GM12878 (cell line): ENCODE data around the gene ERVW-1. TPM values are rescaled to one million over a fixed set of nuclear protein-coding genes. Genes with fewer than 3 reads are reported as not detected.

Experiments used
- ATAC-seq: fragments of 200-7000 bp; cut with Tn5 transposase; 3 replicates; pipeline ENCODE4 v1.9.1; 2020; ENCODE audit warnings: mild to moderate bottlenecking, moderate library complexity
- BruUV-seq: library from RNA; stranded (reverse); fragments of 400-500 nt; replicated peaks from 2 replicates; lab custom pipeline; 2021; lab: Mats Ljungman, UMichigan
- CTCF ChIA-PET: fragments of 300-600 bp; sonication (Branson Sonifier 250); formaldehyde crosslinking; extraction: SDS; loops from one replicate; lab custom pipeline; 2021; ENCODE audit warnings: inconsistent platforms; lab: Yijun Ruan, JAX
- POLR2A ChIA-PET: fragments of 350-600 bp; formaldehyde crosslinking; extraction: SDS; loops from one replicate; lab custom pipeline; 2021; ENCODE audit warnings: inconsistent platforms; lab: Charles Lee
- RAD21 ChIA-PET: fragments of 300-600 bp; sonication (Branson Sonifier 250); formaldehyde crosslinking; loops from one replicate; lab custom pipeline; 2023; ENCODE audit warnings: antibody characterized with exemption; ENCODE audit not compliant: unreplicated experiment; lab: Charles Lee
- SMC1A ChIA-PET: fragments of 300-600 bp; sonication (Branson Sonifier 250); formaldehyde crosslinking; loops from one replicate; lab custom pipeline; 2023; ENCODE audit not compliant: unreplicated experiment, uncharacterized antibody; lab: Charles Lee
- DNase-seq: peaks from one replicate; pipeline ENCODE4 v3.0.0-alpha.2; 2011; ENCODE audit warnings: low read depth, low spot score
- FAIRE-seq: peaks from 3 replicates; lab custom pipeline; 2011; peaks lifted over from hg19 to GRCh38; lab: Jason Lieb, UNC
- H2AFZ ChIP-seq: 2 replicates; pipeline ENCODE4 v1.6.0; 2011; ENCODE audit warnings: low read depth, low read length, control low read depth; ENCODE audit not compliant: control insufficient read depth
- H3K27ac ChIP-seq: 2 replicates; pipeline ENCODE4 v1.5.1; 2011; ENCODE audit warnings: control low read depth; ENCODE audit not compliant: control insufficient read depth, insufficient read depth
- H3K27me3 ChIP-seq, 2 experiments: replicated peaks in 1 of 2; 2 replicates each; pipeline versions ENCODE4 v1.6.0 to v1.6.1; 2011; ENCODE audit warnings: low read length in 1 of 2; ENCODE audit not compliant: control insufficient read depth in 2 of 2, insufficient read depth in 2 of 2
- H3K36me3 ChIP-seq, 2 experiments: 2 replicates each; pipeline ENCODE4 v1.5.1; 2011; ENCODE audit warnings: low read length in 1 of 2; ENCODE audit not compliant: control insufficient read depth in 2 of 2, insufficient read depth in 2 of 2
- H3K4me1 ChIP-seq: 2 replicates; pipeline ENCODE4 v1.6.1; 2011; ENCODE audit warnings: mild to moderate bottlenecking, low read length, moderate library complexity, mixed read lengths; ENCODE audit not compliant: control insufficient read depth, insufficient read depth
- H3K4me2 ChIP-seq: 2 replicates; pipeline ENCODE4 v1.6.0; 2011; ENCODE audit warnings: control low read depth; ENCODE audit not compliant: control insufficient read depth, insufficient read depth
- H3K4me3 ChIP-seq: fragments of 200-600 bp; sonication (generic); 2 replicates; pipeline ENCODE4 v1.5.1; 2016
- H3K79me2 ChIP-seq: 2 replicates; pipeline ENCODE4 v1.6.0; 2011; ENCODE audit warnings: low read length; ENCODE audit not compliant: control insufficient read depth, insufficient read depth
- H3K9ac ChIP-seq: 2 replicates; pipeline ENCODE4 v1.8.0; 2011; ENCODE audit warnings: low read length, control low read depth, mixed read lengths; ENCODE audit not compliant: control insufficient read depth, insufficient read depth
- H3K9me3 ChIP-seq: replicated peaks from 3 replicates; pipeline ENCODE4 v1.5.1; 2011; ENCODE audit warnings: mild to moderate bottlenecking, low read length; ENCODE audit not compliant: control insufficient read depth, insufficient read depth
- H4K20me1 ChIP-seq: 2 replicates; pipeline ENCODE4 v1.6.0; 2011; ENCODE audit not compliant: control insufficient read depth, insufficient read depth
- BACH1 ChIP-seq: fragments of 450-650 bp; IDR thresholded peaks from 2 replicates; pipeline ENCODE4 v1.6.1; 2017; ENCODE audit warnings: mild to moderate bottlenecking, borderline replicate concordance
- ESRRA ChIP-seq: IDR thresholded peaks from 2 replicates; pipeline ENCODE4 v1.6.1; 2012; ENCODE audit warnings: mild to moderate bottlenecking, low read length, improper control_type of control experiment
- EZH2 ChIP-seq: IDR thresholded peaks from 2 replicates; pipeline ENCODE4 v1.6.1; 2012; ENCODE audit warnings: low read depth, mild to moderate bottlenecking, control low read depth, inconsistent platforms, low read length, borderline replicate concordance; ENCODE audit not compliant: control insufficient read depth
- HDAC6 ChIP-seq: fragments of 200-600 bp; sonication (generic); IDR thresholded peaks from one replicate; pipeline ENCODE4 v1.8.0; 2017; ENCODE audit warnings: antibody characterized with exemption; ENCODE audit not compliant: unreplicated experiment
- MXI1 ChIP-seq: fragments of 150-350 bp; IDR thresholded peaks from 2 replicates; pipeline ENCODE4 v1.6.1; 2011; ENCODE audit warnings: low read depth, mild to moderate bottlenecking, inconsistent platforms, low read length, improper control_type of control experiment
- RBBP5 ChIP-seq: fragments of 200-600 bp; sonication (generic); conservative IDR thresholded peaks from 2 replicates; pipeline ENCODE4 v1.6.1; 2016
- SIN3A ChIP-seq: IDR thresholded peaks from 2 replicates; pipeline ENCODE4 v1.6.1; 2012; ENCODE audit warnings: low read depth, low read length, improper control_type of control experiment
- SMAD1 ChIP-seq: fragments of 450-650 bp; IDR thresholded peaks from 2 replicates; pipeline ENCODE4 v1.6.1; 2018; ENCODE audit warnings: mild to moderate bottlenecking, low read depth; ENCODE audit not compliant: partially characterized antibody
- TCF7 ChIP-seq: IDR thresholded peaks from 2 replicates; pipeline ENCODE4 v1.6.1; 2014; ENCODE audit warnings: antibody characterized with exemption, borderline replicate concordance
- ZNF622 ChIP-seq: fragments of 450-650 bp; IDR thresholded peaks from 2 replicates; pipeline ENCODE4 v1.6.1; 2017; ENCODE audit warnings: mild to moderate bottlenecking, inconsistent platforms
- ZSCAN29 ChIP-seq: fragments of 450-650 bp; IDR thresholded peaks from 2 replicates; pipeline ENCODE4 v1.6.1; 2017; ENCODE audit warnings: mild to moderate bottlenecking, moderate library complexity
- WGBS: methylation state at CpG from one replicate; pipeline ENCODE4 v1.1.6; 2016; ENCODE audit warnings: low lambda C conversion rate; ENCODE audit not compliant: insufficient replicate concordance, insufficient coverage; ENCODE audit errors: missing lambda C conversion rate; 5-methylcytosine and 5-hydroxymethylcytosine counted together
- in situ Hi-C: fragments of 300-500 bp; cut with MboI; formaldehyde crosslinking; loops from 9 replicates; pipeline ENCODE4 v1.14.3; 2018; ENCODE audit warnings: mixed read lengths
- intact Hi-C: fragments of 100-400 bp; cut with micrococcal nuclease; formaldehyde crosslinking; loops from one replicate; pipeline ENCODE4 v1.14.2; 2022; ENCODE audit not compliant: unreplicated experiment
- polyA plus RNA-seq, 11 experiments: library from polyadenylated mRNA; depleted of rRNA in 4 of 11; unstranded in 6 of 11; stranded (reverse) in 5 of 11; fragments of >200 nt; fragmentation: Nextera tagmentation in 4 of 11; fragmentation: Illumina TruSeq in 1 of 11; extraction: Ambion mirVana in 4 of 11; extraction: Trizol in 1 of 11; gene quantifications; 1 replicate in 1 of 11; 2 replicates in 10 of 11; pipeline versions ENCODE4 v1.2.1 to v1.2.3, GENCODE V29; 2011 to 2016; ENCODE audit warnings: inconsistent platforms in 2 of 11, missing spikeins in 2 of 11, low read depth in 1 of 11
- total RNA-seq, 4 experiments: library from RNA; depleted of rRNA in 3 of 4; stranded (reverse); fragments of >200 nt in 3 of 4; fragmentation: Illumina TruSeq in 1 of 4; extraction: Trizol in 1 of 4; gene quantifications; 2 replicates each; pipeline versions ENCODE4 v1.2.1 to v1.2.3, GENCODE V29; 2013 to 2021
- TF ChIP-seq, protein P1 (sequence below): fragments of 450-650 bp; IDR thresholded peaks from 2 replicates; pipeline ENCODE4 v1.6.1; 2017; ENCODE audit warnings: borderline replicate concordance
- TF ChIP-seq, protein P2 (sequence below): fragments of 450-650 bp; IDR thresholded peaks from 2 replicates; pipeline ENCODE4 v1.6.1; 2018; ENCODE audit warnings: borderline replicate concordance, mild to moderate bottlenecking; ENCODE audit not compliant: partially characterized antibody
- TF ChIP-seq, protein P3 (sequence below): IDR thresholded peaks from 2 replicates; pipeline ENCODE4 v1.6.1; 2012; ENCODE audit warnings: low read depth, low read length, improper control_type of control experiment

Gene ERVW-1
- total and polyA plus RNA-seq, 10 of the 15 experiments (the other 5 are each of a cell fraction or from before 2014, with no cell fraction given), result 0.05 TPM; not detected in 9

DNA sequence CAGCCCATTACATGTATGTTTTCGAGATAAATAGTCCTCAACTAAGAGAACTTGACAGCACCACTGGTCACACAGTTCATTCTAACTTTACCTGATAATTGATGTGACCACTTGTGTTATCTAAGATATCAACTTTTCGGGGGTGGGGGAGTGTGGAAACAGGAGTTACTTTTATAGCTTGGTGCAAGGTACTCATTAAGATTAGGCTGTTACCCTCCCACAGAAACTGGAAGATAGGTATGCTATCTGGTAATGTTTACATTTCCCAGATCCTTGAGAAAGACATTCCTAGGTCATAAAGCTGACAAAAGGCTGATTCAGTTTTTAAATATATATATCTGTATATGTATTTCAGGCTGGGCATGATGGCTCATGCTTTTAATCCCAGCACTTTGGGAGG, 11.1 kb downstream of the ERVW-1 start (continued):
- TF ChIP-seq EZH2, result no peak
- no peak for TF ChIP-seq ZNF622
- TF ChIP-seq ZSCAN29, result no peak
- no peak for TF ChIP-seq RBBP5
- TF ChIP-seq, protein P1, sequence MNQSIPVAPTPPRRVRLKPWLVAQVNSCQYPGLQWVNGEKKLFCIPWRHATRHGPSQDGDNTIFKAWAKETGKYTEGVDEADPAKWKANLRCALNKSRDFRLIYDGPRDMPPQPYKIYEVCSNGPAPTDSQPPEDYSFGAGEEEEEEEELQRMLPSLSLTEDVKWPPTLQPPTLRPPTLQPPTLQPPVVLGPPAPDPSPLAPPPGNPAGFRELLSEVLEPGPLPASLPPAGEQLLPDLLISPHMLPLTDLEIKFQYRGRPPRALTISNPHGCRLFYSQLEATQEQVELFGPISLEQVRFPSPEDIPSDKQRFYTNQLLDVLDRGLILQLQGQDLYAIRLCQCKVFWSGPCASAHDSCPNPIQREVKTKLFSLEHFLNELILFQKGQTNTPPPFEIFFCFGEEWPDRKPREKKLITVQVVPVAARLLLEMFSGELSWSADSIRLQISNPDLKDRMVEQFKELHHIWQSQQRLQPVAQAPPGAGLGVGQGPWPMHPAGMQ, result no peak
- TF ChIP-seq, protein P2, sequence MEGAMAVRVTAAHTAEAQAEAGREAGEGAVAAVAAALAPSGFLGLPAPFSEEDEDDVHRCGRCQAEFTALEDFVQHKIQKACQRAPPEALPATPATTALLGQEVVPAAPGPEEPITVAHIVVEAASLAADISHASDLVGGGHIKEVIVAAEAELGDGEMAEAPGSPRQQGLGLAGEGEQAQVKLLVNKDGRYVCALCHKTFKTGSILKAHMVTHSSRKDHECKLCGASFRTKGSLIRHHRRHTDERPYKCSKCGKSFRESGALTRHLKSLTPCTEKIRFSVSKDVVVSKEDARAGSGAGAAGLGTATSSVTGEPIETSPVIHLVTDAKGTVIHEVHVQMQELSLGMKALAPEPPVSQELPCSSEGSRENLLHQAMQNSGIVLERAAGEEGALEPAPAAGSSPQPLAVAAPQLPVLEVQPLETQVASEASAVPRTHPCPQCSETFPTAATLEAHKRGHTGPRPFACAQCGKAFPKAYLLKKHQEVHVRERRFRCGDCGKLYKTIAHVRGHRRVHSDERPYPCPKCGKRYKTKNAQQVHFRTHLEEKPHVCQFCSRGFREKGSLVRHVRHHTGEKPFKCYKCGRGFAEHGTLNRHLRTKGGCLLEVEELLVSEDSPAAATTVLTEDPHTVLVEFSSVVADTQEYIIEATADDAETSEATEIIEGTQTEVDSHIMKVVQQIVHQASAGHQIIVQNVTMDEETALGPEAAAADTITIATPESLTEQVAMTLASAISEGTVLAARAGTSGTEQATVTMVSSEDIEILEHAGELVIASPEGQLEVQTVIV, result no peak
- no peak for TF ChIP-seq SMAD1

DNA sequence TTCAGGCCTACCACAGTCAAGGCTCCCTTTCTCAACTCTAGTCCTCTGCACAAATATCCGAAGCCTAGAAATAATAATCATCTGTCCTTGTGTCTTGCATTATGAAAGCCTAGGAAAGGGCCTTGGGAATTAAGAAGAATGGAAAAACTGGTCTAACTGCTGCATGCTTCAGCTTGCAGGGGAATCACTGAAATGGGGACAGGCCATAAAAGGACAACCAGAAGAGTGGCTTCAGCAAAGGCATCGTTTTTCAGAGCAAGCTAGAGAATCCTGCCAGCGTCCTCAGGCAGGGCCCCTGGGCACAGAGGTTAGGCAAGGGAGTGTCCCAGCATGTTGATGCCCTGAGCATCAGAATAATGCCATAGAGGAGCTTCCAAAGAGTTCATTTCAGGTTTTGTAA, 13.2 kb downstream of the ERVW-1 start:
- H2AFZ ChIP-seq, result no peak overlapping the region
- WGBS, result 49% methylated on average over 3 of the region's 3 CpGs
- no peak overlapping the region for H3K4me2 ChIP-seq
- H3K27me3 ChIP-seq, result no peaks in the 10 kb centered on the region
- RAD21 ChIA-PET, result no interaction called here
- intact Hi-C loops, result loop anchor here (10.0 kb wide), 1 partner anchor 590 kb away; no protein-coding TSS in a partner anchor
- ATAC-seq (no peak), DNase-seq (no peak), FAIRE-seq (no peak)
- in situ Hi-C loops, result no loop called here
- H3K27ac ChIP-seq, result no peak overlapping the region
- no peaks in the 10 kb centered on the region for H4K20me1 ChIP-seq
- CTCF ChIA-PET, result no interaction called here
- SMC1A ChIA-PET, result no interaction called here
- H3K4me3 ChIP-seq, result no peak overlapping the region
- no peak overlapping the region for H3K9ac ChIP-seq
- TF ChIP-seq TCF7 (no peak), SIN3A (no peak), ESRRA (no peak), HDAC6 (no peak), BACH1 (no peak), MXI1 (no peak)
- TF ChIP-seq, protein P3, sequence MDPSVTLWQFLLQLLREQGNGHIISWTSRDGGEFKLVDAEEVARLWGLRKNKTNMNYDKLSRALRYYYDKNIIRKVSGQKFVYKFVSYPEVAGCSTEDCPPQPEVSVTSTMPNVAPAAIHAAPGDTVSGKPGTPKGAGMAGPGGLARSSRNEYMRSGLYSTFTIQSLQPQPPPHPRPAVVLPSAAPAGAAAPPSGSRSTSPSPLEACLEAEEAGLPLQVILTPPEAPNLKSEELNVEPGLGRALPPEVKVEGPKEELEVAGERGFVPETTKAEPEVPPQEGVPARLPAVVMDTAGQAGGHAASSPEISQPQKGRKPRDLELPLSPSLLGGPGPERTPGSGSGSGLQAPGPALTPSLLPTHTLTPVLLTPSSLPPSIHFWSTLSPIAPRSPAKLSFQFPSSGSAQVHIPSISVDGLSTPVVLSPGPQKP, result no peak
- TF ChIP-seq, all 136 proteins: peak for 0
- no peaks in the 10 kb centered on the region for H3K9me3 ChIP-seq
- H3K36me3 ChIP-seq, result no peaks in the 10 kb centered on the region
- no peaks in the 10 kb centered on the region for H3K4me1 ChIP-seq
- no peaks in the 10 kb centered on the region for H3K79me2 ChIP-seq
- POLR2A ChIA-PET, result no interaction called here
- no TSS peak for BruUV-seq
